MV-4-11 (cell line): ENCODE data around the gene GSTM2.

Source experiments
- DNase-seq: peaks from one replicate; lab custom pipeline; 2025; lab: John Stamatoyannopoulos, UW

GSTM2 gene

DNA sequence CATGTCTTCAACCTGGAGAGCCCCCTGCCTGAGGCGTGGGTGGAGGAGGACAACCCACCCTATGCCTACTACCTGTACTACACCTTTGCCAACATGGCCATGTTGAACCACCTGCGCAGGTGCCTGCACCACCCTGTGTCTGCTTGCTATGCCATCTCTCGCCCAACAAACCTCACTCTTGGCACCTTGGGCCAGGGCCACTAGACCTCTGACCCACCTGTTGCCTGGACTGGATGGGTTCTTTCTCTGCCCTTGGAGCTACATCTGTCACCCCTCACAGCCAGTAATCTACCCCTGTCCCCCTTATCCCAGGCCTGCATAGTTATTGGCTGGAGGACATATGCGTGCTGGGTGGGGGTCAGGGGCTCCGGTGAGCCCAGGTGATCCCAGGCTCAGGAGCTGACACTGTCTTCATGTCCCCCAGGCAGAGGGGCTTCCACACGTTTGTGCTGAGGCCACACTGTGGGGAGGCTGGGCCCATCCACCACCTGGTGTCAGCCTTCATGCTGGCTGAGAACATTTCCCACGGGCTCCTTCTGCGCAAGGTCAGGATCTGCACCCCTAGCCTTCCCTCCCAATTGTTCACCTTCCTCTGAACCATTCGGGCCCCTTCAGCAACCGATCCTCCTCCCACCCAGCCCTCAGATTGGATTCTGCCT is 38.4 kb upstream of the GSTM2 start:
- DNase-seq, result no peak

DNA sequence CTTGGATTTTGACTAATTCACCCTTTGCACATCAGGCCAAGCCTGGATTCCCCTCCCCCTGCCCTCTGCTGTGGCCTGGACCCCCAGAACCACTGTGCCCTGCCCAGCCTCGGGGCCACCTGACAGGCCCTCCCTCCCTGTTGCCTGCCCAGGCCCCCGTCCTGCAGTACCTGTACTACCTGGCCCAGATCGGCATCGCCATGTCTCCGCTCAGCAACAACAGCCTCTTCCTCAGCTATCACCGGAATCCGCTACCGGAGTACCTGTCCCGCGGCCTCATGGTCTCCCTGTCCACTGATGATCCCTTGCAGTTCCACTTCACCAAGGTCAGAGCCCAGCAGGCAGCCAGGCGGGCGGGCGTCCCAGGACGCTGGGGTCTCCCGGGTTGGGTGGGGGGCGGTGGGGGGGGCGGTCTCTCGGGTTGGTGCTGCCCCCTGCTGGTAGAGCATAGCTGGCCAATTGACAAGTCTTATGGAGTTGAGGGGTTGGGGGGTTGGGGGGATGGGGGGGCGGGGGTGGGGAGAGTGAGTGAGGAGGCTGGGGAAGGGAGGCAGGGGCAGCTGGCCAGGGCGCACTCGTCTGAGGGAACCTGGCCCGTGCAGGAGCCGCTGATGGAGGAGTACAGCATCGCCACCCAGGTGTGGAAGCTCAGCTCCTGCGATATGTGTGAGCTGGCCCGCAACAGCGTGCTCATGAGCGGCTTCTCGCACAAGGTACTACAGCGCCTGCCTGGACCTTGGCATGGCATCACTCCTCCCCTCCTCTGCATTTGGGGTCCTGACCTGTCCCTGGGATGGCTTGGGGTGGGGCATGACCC is 37.6 kb upstream of the GSTM2 start:
- no peak for DNase-seq

DNA sequence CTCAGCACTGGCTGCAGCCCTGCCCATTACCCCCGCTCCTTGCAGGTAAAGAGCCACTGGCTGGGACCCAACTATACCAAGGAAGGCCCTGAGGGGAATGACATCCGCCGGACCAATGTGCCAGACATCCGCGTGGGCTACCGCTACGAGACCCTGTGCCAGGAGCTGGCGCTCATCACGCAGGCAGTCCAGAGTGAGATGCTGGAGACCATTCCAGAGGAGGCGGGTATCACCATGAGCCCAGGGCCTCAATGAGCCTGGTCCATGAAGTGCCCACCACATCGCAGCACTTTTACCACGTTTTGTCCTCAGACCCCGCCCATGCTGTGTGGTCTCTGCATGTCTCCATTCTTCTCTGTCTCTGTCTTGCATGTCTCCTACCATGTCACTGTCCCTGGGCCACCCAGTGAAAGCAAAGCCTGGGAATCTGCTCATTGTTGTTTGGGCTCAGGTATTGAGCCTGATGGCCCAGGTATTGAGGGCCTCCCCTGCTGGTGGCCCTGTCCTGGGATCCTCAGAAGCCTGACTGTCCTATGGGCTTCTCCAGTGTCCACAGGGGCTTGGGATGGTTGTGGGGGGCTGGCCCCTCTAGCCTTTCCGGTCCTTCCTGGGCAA is 36.9 kb upstream of the GSTM2 start:
- no peak for DNase-seq

DNA sequence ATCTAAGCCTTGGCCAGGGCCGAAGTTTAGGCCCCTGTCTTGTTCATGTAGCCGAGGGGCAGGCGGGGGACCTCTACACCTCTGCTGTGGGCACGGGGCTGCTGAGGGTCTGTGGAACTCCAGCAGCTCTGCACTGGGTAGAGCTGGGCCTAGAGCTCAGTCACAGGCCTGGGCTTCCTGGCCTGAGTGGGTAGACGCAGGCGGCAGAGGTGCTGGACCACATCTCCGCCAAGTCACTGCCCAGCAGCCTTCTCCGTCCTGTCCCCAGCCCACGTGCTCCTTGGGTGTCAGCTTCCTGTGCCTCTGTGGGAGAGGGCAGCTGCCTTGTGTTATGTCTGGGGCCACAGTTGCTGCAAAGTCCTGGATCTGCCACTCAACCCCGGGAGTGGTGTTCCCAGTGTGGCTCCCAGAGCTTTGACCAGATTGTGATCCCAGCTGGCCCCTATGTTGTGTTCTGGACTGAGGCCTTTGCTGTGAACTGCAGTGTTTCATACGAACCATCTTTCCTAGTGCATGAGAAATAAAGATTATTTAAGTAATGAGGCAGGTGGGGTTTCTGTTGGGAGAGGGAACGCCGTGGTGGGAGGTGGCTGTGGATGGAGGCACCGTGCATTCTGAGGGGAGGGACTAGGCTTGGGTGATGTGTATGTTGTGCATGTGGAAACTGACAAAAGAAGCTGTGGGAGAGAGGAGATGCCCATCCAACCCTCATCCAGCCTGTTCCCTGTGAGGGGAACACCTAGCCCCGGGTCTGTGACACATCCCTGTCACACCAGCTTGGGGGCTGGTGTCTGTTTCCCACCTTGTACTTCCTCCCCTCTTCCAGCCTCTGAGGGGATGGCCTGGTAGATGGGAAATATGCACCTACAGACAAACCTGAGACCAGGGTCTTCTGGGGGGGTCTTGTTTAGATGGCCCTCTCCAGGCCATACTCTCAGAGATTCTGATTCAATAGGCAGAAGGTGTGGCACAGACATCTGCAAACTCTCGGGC is 36.0 kb upstream of the GSTM2 start:
- no peak for DNase-seq

DNA sequence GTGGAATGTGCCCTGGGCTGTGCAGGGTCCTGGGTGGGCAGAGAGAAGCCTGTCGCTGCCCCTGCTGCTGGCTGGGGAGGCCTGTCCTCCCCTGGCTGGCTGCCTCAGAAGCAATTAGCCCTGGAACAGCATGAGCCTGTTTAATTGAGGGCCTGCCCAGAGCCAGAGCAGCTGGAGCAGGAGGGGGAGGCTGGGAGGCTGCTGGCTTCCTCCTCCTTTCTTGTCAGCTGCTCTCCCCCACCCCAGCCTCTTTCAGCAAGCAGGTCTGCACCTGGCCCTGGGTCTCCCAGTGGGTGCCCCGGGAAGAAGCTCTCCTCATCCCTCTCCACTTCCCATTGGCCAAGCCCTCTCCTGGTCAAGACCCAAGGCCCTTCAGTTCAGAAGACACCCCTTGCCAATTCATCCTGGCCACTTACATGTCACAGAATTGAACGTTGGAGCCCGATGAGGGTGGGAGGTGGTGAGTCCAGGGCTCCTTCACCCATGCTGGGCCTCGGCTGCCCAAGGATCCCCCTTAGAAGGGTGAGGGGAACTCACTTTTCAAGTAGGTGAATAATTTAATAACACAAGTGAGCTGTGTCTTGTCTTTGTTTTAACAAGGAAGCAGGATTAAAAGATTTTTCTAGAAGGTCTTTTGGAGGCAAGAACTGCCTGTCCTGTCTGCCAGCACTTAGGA is 35.0 kb upstream of the GSTM2 start:
- DNase-seq, result no peak

DNA sequence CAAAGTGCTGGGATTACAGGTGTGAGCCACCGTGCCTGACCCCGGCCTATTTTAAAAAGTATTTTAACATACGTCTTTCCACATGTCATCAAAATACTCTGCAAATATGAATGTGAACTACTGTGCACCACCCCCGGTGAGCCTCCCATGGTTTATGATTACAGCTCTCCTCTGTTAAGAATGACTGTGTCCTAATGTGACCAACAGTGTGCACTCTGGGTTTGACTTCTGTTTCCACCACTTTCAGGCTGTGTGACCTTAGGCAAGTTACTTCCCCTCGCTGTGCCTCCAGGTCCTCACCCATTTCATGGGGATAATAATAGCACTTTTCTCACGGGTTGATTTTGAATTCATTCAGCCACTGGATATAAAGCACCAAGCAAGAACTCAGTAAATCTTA is 33.6 kb upstream of the GSTM2 start:
- DNase-seq, result peak; percentile 19

DNA sequence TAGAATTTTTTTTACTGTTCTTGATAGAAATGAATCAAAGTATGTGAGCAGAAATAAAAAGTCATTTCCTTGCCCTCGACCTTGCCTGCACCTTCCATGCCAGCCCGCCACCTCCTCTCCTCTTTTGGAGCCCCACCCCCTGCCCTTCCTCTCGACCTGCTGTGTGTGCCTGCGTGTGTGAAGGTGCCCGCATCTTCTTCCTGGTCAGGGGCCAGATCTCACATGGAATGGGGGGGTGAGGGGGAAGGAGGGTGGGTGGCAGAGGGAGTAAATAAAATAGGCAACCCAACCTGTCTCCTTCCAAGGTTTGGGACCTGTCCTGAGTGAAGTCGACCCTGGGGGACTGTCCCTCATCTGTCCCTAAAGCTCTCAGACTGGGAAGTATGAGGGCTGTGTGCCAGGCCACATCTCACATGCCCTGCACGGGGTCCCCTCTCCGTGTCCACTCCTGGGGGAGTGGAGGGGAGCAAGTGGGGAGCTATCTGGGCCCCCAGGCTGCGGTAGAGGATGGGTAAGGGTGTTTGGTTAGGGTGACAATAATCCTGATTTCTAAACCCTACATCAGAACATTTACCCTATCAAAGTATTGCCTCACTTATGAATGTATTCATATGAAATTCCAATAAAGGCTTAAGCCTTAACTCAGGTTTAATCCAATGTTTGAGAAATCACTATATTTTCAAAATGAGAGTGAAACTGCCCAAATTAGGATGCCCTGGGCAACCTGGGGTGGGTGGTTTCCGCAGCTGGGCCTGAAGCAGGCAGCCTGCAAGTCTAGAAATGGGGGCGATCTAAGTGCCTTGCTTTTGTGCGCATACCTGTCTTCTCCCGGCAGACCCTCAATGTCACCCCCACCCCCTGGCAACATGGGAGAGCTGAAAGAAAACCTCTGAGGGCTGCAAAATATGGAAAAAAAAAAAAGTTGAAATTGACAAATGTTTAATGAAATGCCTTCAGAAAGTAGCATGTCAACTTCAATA is 32.8 kb upstream of the GSTM2 start:
- DNase-seq, result no peak

DNA sequence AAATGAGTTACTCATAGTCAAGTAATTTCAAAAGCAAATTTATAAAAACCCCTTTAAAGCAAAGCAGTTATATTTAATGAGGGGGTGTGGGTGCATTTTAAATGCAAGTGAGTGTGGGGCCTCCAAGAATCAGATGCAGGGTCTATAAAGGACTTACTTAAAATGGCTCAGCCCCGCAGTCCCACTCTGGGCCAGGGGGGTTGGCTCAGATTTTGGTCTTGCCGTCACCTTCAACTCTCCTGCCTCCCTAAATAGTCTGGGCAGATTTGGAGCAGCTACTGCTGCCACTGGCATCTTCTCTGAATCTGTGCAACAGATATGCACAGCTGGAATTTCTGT is 32.0 kb upstream of the GSTM2 start:
- no peak for DNase-seq

DNA sequence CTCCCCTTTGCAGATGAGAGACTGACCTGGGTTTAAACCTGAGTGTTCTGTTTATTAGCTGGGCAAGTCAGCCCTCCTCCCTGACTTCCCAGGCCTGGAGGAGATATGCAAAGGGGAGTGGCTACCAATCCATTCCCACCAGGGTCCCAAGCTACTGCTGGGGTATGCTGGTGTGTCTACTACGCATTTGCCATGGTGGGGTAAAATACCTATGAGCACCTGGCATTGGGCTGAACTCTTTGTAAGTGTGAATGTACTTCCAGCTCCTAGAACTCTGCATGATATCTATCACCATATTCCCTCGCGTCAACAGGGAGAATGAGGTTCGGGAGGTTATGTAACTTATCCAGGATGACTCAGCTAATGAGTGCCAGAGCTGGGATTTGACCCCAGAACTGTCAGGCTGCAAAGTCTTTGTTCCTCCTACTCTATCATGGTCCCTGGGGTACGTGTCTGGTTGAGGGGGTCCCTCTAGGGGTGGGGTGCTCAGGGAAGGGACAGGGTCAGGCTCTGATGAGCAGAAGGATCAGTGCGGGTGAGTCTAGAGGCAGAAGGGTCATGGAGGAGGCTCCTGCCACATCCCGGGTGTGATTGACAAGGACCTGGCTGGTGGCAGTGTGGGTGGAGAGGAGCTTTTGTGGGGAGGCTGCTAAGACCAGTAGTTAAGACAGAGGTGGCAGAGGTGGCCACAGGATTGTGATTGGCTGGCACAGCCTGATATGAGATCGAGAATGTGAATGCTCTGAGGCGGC is 31.5 kb upstream of the GSTM2 start:
- peak; percentile 24 for DNase-seq

DNA sequence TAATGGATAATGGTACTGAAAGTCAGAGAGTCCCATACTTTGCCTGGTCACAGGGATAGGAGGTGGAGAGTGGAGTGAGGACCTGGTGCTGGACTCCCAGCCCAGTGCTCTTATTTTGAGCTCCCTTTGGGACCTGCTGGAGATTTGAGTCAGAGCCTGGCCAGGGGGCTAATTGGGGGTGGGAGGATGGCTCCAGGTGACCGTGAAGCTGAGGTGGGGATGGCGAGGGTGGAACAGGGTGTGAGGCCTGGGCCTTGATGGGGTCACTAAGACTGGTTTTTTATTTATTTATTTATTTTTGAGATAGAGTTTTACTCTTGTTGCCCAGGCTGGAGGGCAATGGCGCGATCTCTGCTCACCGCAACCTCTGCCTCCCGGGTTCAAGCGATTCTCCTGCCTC is 30.4 kb upstream of the GSTM2 start:
- no peak for DNase-seq

DNA sequence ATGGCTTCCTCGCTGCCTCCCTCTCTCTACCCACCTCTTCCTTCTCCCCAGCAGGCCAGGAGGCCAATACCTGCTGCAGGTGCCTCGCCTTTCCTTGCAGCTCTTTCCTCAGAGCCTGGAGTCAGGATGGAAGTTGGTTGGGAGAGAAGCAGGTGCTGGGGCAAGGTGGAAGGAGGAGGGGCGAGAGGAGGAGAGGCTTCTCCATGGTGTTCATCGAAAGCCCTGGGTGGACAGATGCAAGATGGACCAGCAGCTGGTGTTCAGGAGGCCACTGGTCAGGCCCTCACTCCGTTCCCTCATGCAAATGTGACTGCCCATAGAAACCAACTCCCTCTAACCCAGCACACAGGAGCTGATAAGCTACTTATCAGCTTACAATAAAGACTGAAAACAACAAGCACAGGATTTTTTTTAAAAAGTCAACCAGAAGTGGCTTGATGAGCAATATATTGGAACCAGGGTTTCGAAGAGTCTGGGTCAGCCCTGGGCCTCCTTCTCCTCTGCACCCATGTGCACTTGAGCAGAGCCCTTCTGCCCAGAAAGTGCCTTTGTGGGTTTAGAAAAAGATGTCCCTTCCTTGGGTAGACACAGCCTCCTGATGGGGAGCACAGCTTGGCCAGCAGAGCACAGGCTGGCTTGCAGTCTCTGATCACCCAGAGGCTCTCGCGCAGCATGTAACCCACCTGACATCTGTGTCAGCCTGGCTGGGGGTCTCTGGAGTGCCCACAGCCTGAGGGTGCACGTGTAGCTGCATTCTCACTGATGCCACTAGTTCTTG is 28.6 kb upstream of the GSTM2 start:
- DNase-seq, result no peak

DNA sequence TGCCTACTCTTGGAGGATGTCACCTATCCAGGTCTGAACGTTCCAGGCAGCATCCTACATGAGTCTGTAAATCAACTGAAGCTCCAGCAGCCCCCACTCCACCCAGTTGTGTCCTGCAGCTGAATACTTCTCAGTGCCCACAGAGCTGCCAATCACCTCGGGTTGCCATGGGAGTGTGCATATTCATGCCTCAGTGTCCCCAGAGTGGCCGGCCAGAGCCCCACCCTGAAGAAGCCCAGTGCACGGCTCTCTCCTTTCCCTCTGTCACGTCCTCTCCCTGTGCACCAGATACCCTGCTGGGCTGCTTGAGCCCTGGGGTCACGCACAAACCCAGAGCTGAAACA is 28.0 kb upstream of the GSTM2 start:
- DNase-seq, result no peak

DNA sequence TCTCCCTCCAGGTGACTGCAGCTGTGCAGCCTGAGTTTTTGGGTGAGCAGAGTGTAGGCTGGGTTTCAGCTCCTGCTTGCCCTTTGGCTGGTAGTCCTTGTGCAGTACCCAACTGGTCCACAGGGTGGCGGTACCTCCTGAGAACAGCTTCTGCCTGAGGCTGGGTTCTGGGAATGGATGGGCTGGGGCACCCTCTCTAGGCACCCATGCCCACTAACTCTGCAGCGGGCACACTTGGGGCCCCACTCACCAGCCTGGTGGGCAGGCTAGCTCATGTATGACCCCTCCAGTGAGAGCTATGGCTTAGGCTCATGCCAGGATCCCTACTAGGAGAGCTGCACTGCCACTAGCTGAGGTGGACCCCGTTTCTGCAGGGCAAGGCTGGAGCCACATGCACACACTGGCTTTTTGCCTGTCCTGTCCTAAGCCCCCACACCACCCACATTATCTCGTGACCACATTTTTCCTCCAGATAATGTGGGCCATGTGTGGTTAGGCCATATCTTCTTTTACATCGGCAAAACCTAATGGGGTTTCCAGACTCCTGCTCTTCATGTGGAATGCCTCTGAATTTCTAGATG is 27.5 kb upstream of the GSTM2 start:
- peak; percentile 59 for DNase-seq

DNA sequence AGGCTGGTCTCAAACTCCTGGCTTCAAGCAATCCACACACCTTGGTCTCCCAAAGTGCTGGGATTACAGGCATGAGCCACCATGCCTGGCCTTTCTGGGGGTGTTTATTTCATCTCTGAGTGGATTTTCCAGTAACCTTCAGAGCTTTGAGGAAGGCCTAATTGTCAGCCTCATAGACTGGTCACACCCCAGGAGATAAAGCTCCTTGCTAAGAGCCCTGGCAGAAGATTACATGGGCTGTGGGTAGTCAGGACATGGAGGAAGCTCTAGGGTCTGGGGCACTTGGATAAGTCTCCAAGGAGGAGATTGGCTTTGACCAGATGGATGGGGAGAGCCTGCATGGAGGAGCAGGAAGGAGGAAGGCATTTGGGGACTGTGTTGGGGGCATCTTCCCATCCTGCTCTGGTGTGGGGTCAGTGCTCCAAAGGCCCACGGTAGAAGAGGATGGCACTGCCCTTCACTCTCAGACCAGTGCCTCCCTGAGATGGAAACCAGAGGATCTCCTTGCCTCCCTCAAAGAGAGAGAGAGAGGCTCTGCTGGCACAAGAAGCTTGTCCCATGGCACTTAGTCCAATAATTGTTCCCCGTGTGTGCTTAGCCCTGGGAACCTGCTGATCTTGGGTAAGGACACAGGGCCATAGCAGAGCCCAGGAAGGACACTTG is 26.6 kb upstream of the GSTM2 start:
- no peak for DNase-seq

DNA sequence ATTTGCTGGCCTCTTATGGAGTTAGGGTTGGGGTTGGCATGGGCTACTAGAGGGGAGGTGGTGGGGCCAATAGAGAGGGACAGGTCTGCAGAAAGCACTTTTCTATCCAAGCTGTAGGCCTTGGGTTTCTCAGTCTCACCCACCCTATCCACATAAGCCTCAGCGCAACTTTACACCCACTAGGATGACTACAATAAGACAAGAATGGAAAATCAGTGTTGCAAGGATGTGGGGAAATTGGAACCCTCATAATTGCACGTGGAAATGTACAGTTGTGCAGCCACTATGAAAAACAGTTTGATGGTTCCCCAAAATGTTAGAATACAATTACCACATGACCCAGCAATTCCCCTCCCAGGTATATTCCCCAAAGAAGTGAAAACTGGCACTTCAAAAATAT is 26.0 kb upstream of the GSTM2 start:
- no peak for DNase-seq

DNA sequence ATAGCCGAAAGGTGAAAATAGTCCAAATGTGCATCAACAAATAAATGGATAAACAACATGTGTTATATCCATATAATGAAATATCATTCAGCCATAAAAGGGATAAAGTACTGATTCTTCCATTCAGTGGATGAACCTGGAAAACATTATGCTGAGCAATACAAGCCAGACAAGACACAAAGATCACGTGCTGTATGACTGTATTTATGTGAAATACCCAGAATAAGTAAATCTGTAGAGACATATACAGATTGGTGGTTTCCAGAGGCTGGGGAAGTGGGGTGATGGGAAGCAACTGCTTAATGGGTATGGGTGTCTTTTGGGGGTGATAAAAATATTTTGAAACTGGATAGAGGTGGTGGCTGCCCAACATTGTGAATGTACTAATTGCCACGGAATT is 25.2 kb upstream of the GSTM2 start:
- no peak for DNase-seq

DNA sequence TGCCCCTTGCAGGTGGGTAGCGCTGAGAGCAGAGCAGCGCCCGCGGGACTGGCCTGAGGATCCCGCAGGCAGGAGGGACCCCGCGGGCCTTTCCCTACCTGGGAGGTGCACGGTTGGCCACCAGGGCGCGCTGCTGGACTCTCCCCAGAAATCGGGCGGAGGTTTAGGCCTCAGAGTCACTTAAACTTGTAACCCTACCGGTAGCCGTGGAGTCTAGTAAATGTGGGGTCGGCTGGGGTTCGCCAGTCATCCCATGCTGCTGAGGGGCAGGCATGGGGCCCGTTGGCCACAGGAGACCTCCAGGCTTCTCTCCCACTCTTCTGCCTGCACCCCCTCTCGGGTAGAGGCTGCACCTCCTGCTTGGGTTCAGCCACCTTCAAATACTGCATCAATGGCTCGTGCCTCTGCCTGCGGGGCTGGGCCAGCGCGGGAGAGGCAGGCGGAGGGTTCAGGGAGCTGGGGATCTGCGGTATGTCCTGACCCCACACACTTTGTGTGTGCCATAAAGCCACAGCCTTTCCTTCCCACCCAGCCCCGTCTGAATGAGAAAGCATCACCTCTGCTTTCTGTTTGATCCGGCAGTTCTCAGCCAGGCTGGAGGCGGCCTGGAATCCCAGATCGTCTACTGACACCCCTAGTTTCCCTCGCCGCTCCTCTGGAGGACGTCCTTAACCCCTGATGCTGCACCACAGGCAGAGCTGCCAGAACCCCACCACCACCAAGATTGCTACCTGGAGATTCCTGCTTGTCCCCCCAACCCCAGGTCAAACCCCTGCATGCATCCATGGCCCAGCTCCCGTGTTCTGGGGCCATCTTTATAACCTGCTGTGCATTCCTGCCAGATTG is 24.2 kb upstream of the GSTM2 start:
- peak; percentile 59 for DNase-seq
